ENCODE data around the gene LCNL1.
A peak's percentile ranks its signal among the peaks of the same experiment; 100 is the strongest.

Gene LCNL1

DNA sequence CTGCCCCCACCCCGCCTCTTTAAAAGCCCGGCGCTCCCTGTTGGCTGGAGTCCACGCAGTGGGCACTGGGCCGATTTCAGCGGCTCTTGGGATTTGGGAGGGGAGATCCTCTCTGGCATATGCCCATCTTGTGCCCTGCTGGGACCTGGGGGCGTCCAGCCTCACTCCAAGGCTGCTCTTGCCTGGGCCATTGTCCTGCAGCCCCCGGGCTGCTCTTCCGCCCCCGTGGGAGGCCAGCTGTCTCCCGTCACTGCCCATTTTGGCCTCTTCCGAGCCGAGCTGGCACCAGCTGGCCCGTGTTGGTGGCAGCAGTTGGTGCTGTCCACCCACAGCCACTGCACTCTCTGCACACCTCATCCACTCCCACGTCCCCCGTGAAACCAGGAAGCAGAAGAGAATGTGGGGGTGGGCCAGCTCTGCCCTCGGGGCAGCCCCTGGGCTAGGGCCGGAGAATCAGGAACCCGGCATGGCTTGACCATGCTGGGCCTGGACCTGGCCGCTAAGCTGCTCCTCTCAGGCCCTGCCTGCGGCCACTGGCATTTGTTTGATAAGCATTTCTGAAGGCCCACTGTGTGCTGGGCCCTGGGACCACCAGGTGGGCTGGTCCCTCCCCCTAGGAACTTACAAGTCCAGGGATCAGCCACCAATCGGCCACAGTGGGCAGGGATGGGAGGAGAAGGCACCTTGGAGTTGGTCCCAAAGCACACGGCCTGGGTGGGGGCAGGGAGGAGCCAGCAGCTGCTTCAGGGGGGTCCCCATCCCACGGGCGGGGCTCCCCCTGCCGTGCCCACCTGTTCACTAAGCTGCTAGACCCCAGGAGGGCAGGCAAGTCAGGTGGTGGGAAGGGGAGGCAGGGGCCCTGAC, 35.5 kb upstream of the LCNL1 start:
- no peak for DNase-seq (ENCODE audit: low spot score)

DNA sequence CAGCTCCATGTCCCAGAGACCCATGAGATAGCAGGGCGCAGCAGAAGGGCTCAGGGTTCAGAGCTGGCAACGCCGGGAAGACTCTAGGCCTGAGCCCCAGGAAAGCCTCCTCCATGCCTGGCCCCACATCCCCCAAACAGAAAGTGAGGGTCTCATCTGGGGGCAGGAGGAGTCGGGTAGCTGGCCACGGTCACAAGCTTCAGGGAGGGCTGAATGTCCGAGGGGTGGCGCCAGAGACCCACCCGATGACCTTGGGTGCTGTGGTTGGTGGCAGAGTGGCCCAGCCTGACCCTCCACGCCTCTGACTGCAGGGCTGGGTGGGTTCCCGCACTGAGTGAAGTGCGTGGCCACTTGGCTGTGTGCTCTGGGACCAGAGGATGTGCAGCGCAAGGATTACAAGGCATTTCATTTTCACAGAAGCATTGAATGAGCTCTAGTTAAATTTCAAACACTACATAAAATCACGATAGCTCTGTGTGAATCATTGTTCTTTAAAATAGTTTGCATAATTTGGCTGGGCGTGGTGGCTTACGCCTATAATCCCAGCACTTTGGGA, 34.8 kb upstream of the LCNL1 start:
- DNase-seq (ENCODE audit: low spot score), result peak; percentile 74

DNA sequence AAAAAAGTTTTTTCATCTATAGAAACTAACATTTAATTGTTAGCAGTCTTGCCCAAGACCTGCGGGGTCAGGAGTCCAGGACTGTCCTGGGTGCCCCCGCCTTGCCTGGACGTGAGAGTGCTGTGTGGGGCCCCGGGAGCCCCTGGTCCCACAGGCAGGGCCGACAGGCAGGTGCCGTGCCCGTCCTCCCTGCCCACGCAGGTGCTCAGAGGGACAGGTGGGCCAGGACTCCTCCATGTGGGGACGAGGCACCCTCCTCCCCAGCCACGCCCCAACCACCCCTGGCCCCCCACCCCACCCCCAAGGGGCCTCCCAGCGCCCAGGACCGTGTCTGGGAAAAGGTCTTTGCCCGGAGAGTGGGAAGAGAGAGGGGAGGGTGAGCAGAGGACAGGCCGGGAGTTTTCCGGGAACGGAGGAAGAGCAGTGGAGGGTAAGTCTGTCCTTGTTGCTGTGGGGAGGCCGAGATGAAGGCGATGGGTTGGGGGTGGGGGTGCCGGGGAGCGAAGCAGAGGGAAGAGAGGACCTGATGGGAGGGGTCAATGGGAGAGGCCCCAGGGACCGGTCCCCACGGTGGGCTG, 33.5 kb upstream of the LCNL1 start:
- no peak for DNase-seq (ENCODE audit: low spot score)

DNA sequence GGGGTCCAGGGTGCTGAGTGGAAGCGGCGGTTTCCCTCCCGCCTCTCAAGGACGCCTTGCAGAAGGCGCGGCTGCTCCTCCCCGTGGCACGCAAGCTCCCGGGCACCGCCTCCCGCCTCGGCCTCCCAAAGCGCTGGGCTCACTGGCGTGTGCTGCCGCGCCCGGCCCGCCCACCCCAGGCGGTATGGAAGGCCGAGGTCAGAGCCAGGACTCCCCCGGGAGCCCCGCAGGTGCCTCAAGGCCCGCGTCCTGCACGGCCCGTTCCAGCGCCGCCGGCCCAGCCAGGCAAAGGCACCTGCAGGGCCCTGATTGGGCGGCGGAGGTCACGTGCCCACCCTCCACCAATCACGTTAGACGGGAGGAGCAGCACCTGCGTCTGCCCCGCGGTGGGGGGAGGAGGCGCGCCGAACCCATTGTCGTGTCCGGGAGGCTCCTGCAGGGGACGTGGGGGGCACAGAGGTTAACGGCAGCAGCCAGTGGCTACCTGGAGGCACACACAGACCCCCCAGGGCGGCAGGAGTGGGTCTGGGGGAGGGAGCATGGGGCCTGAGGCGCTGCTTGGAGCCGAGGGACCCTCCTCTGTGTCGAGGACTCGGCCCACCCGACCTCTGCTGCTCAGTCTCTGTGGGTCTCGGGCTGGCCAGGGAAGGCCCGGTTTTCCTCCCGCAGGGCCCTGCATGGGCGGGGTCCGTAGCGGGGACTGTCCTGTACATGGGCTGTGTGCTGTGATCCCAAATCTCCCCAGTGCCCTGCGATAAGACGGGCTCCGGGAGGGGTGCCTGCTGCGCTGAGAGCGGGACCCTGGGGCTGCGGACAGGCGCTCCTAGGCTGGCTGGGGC, 32.8 kb upstream of the LCNL1 start:
- peak; percentile 94 for DNase-seq (ENCODE audit: low spot score)

DNA sequence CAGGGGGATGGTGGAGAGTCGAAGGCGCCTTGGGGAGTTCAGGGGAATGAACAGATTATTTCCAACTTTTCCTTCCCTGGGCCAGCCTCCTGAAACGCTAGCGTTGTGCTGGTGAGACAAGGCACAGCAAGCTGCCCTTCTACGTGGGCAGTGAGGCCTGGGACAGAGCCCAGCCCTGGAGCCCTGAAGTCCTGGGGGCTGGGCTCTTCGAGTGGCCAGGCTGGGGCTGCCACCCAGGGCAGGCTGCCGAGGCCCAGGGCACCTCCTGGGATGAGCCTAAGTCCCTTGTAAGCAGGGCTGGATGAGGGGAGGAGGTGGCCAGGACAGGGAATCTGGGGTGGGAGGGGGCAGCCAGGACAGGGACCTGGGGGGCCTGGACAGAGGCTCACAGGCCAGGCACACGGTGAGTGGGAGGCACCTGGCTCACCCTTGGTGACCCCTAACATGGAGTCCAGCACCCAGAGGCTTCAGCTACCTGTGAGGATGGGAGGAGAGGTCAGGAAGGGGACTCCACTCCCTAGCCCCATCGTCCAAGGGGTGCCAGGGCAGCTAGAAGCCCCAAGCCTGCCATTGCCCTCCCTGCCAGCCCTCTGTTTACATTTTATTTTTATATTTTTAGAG, 32.0 kb upstream of the LCNL1 start:
- DNase-seq (ENCODE audit: low spot score), result no peak

DNA sequence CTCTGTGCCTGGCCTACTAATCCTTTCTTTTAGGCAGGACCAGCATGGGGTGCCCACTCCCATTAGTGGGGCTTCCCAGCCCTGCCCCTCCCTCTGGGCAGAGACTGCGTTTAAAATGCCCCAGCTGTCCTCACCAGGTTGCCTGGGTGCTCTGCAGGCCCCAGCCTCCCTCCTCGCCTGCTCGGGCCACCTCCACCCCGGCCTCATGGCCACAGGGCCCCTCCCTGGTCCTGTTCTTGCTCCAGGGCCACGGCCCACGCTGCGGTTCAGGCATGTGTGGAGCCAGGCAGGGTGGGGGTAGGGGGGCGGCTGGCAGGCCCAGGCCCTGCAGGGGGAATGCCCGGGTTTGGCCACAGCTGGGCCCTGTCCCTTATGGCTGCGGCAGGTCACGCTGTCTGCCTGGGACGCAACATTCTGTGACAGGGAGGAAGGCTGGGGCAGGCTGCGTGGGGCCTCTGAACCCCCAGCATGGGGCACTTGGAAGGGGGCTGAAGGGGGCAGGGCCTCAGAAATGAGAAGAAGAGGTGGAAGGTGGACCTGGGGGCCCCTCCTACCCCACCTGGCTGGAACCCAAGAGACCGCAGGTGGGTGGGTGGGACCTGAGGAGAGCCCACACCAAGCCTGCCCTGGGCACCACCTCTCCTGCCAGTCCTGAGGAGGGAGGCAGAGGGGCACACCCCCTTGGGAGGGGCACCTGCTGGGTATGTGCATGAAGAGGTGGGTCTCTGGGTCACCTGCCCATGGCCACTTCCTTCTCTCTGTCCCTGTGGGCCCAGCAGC, 31.1 kb upstream of the LCNL1 start, which contains the start of gene LCN12:
LCN12 (plus strand) TSS at position 733 of the 780 bp plus-strand sequence. CDS start 55 bp downstream, outside the sequence.
- DNase-seq (ENCODE audit: low spot score), result no peak

DNA sequence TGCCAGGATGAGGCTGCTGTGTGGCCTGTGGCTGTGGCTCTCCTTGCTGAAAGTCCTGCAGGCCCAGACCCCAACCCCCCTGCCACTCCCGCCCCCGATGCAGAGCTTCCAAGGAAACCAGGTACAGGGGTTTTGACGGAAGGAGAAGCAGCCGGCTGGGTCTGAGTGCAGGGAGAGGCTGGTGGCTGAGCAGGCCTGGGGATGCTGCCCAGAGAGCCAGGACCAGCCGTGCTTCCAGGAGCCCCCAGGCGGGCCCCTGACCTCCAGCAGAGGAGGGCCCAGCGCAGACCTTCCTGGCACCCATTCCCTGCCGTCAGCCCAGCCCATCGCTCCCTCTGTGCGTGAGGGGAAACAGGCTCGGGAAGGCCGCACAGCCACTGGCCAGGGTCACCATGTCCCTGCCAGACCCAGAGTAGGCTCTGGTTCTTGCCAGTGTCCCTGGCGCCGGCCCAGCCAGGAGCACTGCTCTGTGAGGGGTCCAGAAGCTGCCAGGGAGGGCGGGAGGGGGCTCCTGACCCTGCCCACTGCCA, 30.4 kb upstream of the LCNL1 start:
- no peak for DNase-seq (ENCODE audit: low spot score)

DNA sequence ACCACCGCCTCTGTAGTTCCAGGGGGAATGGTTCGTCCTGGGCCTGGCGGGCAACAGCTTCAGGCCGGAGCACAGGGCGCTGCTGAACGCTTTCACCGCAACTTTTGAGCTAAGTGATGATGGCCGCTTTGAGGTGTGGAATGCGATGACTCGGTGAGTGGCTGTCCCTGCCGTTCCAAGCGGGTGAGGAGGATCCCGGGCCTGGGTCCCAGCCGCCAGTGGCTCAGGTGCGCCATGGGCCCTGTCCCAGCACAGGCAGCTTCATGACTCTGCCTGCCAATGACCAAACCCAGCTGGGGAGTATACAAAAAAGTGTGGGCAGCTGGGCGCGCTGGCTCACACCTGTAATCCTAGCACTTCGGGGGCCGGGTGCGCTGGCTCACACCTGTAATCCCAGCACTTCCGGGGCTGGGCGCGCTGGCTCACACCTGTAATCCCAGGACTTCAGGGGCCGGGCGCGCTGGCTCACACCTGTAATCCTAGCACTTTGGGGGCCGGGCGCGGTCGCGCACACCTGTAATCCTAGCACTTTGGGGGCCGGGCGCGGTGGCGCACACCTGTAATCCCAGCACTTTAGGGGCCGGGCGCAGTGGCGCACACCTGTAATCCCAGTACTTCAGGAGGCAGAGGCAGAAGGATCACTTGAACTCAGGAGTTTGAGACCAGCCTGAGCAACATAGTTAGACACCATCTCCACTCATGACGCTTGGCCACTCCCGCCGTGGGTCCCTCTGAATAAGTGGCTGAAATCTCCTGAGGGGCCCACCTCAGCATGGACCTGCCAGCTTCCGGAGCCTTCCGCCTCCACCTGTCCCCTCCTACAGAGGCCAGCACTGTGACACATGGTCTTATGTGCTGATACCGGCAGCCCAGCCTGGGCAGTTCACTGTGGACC, 29.7 kb upstream of the LCNL1 start:
- no peak for DNase-seq (ENCODE audit: low spot score)

DNA sequence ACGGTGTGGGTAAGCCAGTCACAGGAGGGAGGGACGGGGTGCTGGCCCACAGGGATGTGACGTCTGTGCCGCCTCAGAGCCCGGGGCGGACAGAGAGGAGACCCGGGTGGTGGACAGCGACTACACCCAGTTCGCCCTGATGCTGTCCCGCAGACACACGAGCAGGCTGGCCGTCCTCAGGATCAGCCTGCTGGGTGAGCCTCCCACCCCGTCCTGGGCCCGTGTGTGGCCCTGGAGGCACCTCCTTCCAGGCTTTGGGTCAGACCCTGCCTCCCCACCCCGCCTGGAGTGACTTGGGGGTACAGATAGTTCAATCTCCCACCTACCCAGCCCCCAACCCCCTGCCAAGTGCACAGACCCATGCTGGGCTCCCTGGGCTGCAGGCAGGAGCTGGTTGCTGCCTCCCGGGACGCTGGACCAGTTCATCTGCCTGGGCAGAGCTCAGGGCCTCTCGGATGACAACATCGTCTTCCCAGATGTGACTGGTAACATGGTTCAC, 29.0 kb upstream of the LCNL1 start:
- DNase-seq (ENCODE audit: low spot score), result no peak

DNA sequence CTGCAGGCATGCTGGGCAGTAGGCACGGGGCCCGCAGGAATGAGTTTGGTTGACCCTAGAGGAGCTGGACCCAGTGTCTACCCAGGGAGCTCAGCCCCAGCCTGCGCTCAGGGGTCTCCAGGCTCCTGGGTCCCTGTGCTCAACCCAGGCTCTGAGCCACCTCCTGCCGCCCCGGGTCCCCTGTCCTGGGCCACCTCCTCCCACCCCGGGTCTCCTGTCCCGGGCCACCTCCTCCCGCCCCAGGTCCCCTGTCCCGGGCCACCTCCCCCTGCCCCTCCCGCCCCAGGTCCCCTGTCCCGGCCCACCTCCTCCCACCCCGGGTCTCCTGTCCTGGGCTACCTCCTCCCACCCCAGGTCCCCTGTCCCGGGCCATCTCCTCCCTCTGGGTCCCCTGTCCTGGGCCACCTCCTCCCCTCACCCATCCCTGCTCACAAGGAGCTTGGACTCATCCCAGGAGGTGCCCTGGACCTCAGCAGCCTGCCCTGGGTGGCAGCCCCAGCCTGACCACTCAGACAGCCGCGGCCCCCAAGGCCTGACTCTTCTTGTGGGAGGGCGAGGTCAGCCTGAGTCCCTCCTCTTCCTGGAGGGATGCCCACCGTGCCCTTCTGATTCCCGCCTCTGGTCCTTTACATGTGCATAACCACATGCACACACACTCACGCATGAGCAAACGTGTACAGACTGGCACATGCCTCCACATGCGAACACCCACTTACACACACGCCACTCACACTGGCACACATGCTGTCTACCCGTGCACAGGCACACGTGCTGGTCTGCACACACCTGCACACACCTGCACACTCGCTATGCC, 28.3 kb upstream of the LCNL1 start:
- DNase-seq (ENCODE audit: low spot score), result no peak

DNA sequence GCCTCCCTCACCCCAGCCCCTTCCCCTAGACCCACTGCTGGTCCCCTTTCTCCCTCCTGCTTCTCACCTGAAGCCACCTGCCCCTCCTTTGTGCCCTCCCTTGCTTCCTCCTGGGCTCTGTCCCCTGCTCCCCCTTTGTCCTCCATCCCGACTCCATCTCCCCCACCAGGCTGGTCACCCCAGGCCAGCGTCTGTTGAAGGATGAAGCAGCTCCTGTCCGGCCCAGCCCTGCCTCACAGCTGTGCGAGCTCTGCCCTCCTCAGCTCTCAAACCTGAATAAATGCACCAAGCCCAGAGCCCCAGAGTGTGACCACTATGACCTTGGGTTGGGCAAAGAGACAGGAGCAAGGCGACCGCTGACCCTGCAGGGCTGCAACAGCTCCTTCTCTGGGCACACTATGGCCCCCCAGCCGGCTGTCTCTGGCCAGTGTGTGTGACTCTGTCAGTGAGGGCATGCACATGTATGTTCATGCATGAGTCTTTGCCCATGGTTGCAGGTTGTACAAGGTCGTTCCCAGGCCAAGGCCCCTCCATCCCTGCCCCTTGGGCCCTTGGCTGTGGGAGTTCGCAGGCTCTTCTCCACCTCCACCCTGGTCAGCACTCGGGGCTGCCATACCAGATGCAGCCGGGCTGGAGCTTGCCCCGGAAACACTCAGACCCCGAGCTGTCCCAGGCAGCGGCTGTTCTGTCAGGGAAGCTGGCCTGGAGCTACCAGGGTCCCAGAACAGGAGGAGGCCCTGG, 27.4 kb upstream of the LCNL1 start:
- DNase-seq (ENCODE audit: low spot score), result no peak

DNA sequence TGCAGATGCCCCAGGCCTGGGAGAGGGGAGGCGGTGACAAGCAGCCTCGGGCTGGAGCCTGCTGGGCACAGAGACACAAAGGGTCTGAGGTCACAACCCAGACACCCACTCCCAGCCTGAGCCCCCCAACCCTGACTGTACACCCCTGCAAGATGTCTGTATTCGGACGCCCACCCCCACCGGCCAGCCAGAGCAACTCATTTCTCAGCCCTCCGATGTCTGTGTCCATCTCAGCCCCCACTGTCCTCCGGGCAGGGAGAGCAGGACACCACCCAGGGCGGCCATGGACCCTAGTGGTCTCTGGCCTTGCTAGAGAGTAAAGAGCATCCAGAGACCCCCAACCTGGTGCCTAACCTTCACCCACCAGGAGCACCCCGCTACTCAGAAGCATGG, 26.9 kb upstream of the LCNL1 start:
- DNase-seq (ENCODE audit: low spot score), result no peak

DNA sequence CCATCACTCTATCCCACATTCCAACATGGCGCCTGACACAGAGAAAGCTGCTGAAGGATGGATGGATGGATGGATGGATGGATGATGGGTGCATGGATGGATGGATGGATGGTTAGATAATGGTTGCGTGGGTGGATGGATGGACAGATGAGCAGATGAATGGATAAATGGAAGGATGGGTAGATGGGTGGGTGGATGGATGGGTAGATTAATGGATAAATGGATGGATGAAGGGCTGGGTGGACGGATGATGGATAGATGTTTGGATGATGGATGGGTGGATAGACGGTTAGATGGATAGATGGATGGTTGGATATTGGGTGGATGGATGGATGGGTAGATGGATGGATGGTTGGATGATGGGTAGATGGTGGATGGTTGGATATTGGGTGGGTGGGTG, 26.2 kb upstream of the LCNL1 start:
- DNase-seq (ENCODE audit: low spot score), result no peak

DNA sequence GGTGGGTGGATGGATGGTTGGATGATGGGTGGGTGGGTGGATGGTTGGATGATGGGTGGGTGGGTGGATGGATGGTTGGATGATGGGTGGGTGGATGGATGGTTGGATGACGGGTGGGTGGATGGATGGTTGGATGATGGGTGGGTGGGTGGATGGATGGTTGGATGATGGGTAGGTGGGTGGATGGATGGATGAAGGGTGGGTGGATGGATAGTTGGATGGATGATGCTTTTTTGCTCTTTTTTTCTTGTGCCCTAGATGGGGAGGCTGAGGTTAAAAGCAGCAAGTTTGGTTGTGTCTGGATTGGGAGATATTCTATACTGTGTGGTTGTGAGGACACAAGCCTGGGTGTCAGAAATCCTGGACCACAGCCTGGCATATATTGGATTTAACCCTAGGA, 25.3 kb upstream of the LCNL1 start:
- DNase-seq (ENCODE audit: low spot score), result no peak

DNA sequence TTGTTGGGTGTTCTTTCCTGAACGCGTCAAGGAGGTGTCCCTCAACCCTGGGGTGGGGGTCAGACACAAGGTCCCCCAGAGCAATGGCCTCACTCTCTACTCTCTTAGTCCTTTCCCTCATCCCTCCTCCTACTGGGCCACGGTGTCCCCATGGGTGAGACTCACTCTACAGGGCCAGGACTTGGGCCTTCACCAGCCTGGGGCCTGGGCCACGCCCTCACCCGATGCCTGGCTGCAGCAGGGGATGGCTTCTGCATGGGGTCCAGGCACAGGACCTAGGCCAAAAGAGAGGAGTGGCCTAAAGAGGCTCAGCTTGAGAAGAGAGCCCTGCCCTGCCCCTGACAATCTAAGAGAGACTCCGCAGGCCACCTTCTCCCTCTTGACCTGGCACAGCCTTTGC, 24.9 kb upstream of the LCNL1 start:
- no peak for DNase-seq (ENCODE audit: low spot score)

DNA sequence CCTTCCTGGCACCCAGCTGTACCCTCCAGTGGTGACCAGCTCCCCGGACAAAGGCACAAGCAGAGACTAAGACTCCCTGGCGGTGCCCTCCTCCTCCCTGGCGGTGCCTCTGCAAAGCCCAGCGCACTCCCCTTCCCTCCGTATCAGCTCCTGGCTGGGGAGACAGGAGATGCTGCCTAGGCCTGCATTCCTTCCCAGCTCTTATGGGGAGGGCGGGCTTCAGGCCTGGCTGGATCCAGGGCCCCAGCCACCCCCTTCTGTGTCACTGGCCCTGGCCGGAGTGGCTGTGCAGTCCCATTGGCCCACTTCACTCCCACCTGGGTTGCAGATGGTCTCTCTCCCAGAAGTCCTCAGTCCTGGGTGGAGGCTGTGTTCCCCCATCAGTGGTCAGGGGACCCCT, 24.3 kb upstream of the LCNL1 start:
- no peak for DNase-seq (ENCODE audit: low spot score)

DNA sequence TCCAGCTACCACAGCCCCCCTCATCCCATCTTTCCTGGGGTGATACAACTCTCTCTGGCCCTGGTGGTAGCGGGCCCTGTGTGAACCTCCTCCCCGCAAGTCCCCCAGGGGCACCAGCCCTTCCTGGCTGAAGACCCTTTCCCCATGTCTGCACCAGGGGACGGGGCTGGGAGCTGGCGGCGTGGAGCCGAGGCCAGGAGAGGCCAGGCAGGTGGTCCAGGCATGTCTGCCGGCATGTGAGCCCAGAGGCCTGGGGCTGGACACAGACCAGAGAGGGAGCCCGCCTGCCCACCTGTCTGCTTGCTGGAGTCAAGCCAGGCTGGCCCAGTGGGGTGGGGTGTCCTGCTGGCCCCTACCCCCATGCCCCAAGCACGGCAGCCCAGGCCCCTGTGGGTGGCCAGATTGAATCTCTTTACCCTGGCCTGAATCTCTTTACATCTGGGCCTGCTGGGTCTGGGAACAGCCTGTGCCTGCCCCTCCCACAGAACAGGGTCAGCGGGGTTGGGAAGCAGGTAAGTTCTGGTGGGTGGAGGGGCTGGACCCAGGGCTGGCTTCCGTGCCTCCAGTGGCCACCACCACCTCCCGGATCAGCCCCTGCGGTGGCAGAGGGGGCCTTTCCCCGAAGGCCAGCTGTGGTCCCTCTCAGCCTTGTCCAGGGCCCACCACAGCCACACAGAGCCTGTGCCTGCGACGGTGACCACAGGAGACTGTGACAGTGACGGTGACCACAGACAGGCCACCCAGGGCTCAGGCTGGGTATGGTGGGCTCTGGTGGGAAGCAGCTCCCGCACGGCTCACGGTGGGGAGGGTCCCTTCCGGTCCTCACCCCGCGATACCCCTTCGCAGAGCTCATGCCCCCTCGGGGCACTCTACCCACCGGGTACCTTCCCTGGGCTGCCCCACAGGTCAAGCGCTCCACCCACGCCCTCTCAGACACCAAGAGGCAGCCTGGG, 23.6 kb upstream of the LCNL1 start:
- DNase-seq (ENCODE audit: low spot score), result no peak

All from LoVo (cell line).